ENCODE data around the gene ZFAND3. TPM values are rescaled to one million over a fixed set of nuclear protein-coding genes. Genes with fewer than 3 reads are reported as not detected.

The ZFAND3 gene
- total RNA-seq, 4 donors from 2014 or later: 45.0 to 55.2 (median 49.5) TPM

- H3K27me3 ChIP-seq: no peaks in the 10 kb centered on the region
- DNase-seq: no peak
- peaks cover 25 to 31% of the 10 kb centered on the region in 2 donors for H3K4me1 ChIP-seq
- no peak for ATAC-seq
- in situ Hi-C loops (cut with MboI; ENCODE audit: low sequenced_read_pairs in 4 of 4) (no loop called here), intact Hi-C loops (cut with DNase I; ENCODE audit: low total_unique reads) (no loop called here)
- no peak overlapping the region for H3K27ac ChIP-seq
- H3K4me3 ChIP-seq: no peak overlapping the region
- H3K36me3 ChIP-seq: no peaks in the 10 kb centered on the region
- H3K9me3 ChIP-seq: no peaks in the 10 kb centered on the region
- no peak for TF ChIP-seq POLR2A (IDR thresholded peaks at IDR 0.05)
- TF ChIP-seq CTCF (IDR thresholded peaks at IDR 0.05 in 4 of 5, conservative IDR thresholded peaks at IDR 0.05 in 1 of 5): no peak
These were observed 273.4 kb downstream of the ZFAND3 start for GRCh38 chr6:38092964-38093363.

GRCh38 chr6:38095054-38095453 lies 275.5 kb downstream of the ZFAND3 start:
- in situ Hi-C loops (cut with MboI; ENCODE audit: low sequenced_read_pairs in 4 of 4): no loop called here
- no peaks in the 10 kb centered on the region for H3K9me3 ChIP-seq
- H3K4me1 ChIP-seq: peaks cover 17 to 19% of the 10 kb centered on the region in 2 donors
- H3K4me3 ChIP-seq: no peak overlapping the region
- intact Hi-C loops (cut with DNase I; ENCODE audit: low total_unique reads): no loop called here
- no peak for TF ChIP-seq CTCF (IDR thresholded peaks at IDR 0.05 in 4 of 5, conservative IDR thresholded peaks at IDR 0.05 in 1 of 5)
- TF ChIP-seq POLR2A (IDR thresholded peaks at IDR 0.05): no peak
- ATAC-seq (no peak), DNase-seq (no peak)
- no peaks in the 10 kb centered on the region for H3K27me3 ChIP-seq
- no peaks in the 10 kb centered on the region for H3K36me3 ChIP-seq
- H3K27ac ChIP-seq: no peak overlapping the region

- TF ChIP-seq CTCF (IDR thresholded peaks at IDR 0.05 in 4 of 5, conservative IDR thresholded peaks at IDR 0.05 in 1 of 5) (no peak), POLR2A (IDR thresholded peaks at IDR 0.05) (no peak)
- Histone ChIP-seq H3K27ac (no peak overlapping the region), H3K4me3 (no peak overlapping the region), H3K9me3 (no peaks in the 10 kb centered on the region), H3K4me1 (no peaks in the 10 kb centered on the region), H3K36me3 (no peaks in the 10 kb centered on the region), H3K27me3 (no peaks in the 10 kb centered on the region)
- in situ Hi-C loops (cut with MboI; ENCODE audit: low sequenced_read_pairs in 4 of 4) (no loop called here), intact Hi-C loops (cut with DNase I; ENCODE audit: low total_unique reads) (no loop called here)
- no peak for DNase-seq
- no peak for ATAC-seq
These were observed 279.7 kb downstream of the ZFAND3 start for GRCh38 chr6:38099221-38099620.

GRCh38 chr6:38100380-38100779 lies 280.9 kb downstream of the ZFAND3 start:
- Histone ChIP-seq H3K9me3 (no peaks in the 10 kb centered on the region), H3K4me1 (no peaks in the 10 kb centered on the region), H3K36me3 (no peaks in the 10 kb centered on the region), H3K27ac (no peak overlapping the region), H3K4me3 (no peak overlapping the region), H3K27me3 (no peaks in the 10 kb centered on the region)
- intact Hi-C loops (cut with DNase I; ENCODE audit: low total_unique reads) (no loop called here), in situ Hi-C loops (cut with MboI; ENCODE audit: low sequenced_read_pairs in 4 of 4) (no loop called here)
- no peak for DNase-seq
- no peak for TF ChIP-seq CTCF (IDR thresholded peaks at IDR 0.05 in 4 of 5, conservative IDR thresholded peaks at IDR 0.05 in 1 of 5)
- no peak for TF ChIP-seq POLR2A (IDR thresholded peaks at IDR 0.05)
- ATAC-seq: no peak

- intact Hi-C loops (cut with DNase I; ENCODE audit: low total_unique reads): no loop called here
- no peak for TF ChIP-seq CTCF (IDR thresholded peaks at IDR 0.05 in 4 of 5, conservative IDR thresholded peaks at IDR 0.05 in 1 of 5)
- TF ChIP-seq POLR2A (IDR thresholded peaks at IDR 0.05): no peak
- H3K27ac ChIP-seq: no peak overlapping the region
- no peaks in the 10 kb centered on the region for H3K4me1 ChIP-seq
- no peaks in the 10 kb centered on the region for H3K27me3 ChIP-seq
- no peaks in the 10 kb centered on the region for H3K9me3 ChIP-seq
- DNase-seq (no peak), ATAC-seq (no peak)
- in situ Hi-C loops (cut with MboI; ENCODE audit: low sequenced_read_pairs in 4 of 4): no loop called here
- no peaks in the 10 kb centered on the region for H3K36me3 ChIP-seq
- H3K4me3 ChIP-seq: no peak overlapping the region
These were observed 284.4 kb downstream of the ZFAND3 start for GRCh38 chr6:38103921-38104320.

All from gastrocnemius medialis (tissue), 4 donors.